ENCODE results near the gene SMAD1. TPM values are rescaled to one million over a fixed set of nuclear protein-coding genes. Genes with fewer than 3 reads are reported as not detected.

Gene SMAD1
- total and polyA plus RNA-seq, 8 donors, result 2.6 to 19.3 (median 14.0) TPM

GRCh38 chr4:145554691-145555090 is 73.0 kb downstream of the SMAD1 start:
- no peaks in the 10 kb centered on the region for H3K27me3 ChIP-seq
- H3K9me3 ChIP-seq, result no peaks in the 10 kb centered on the region
- intact Hi-C loops (cut with DNase I), result no loop called here
- no peak overlapping the region for H3K4me3 ChIP-seq
- no peak for TF ChIP-seq CTCF (IDR thresholded peaks at IDR 0.05)
- DNase-seq (no peak), FAIRE-seq (peak; percentile 41), ATAC-seq (no peak)
- 64 to 68% methylated on average over 1 of the region's 1 CpG for WGBS, 2 donors
- peaks cover 0 to 12% (median 8%) of the 10 kb centered on the region in 3 donors for H3K36me3 ChIP-seq
- peaks cover 9 to 19% (median 18%) of the 10 kb centered on the region in 3 donors for H3K4me1 ChIP-seq
- H3K27ac ChIP-seq, result no peak overlapping the region

GRCh38 chr4:145557720-145558119 is 76.1 kb downstream of the SMAD1 start:
- peak; percentile 23 for FAIRE-seq
- Histone ChIP-seq H3K27ac (no peak overlapping the region), H3K4me1 (peaks cover 0 to 5% (median 0%) of the 10 kb centered on the region in 3 donors), H3K9me3 (no peaks in the 10 kb centered on the region), H3K4me3 (no peak overlapping the region), H3K27me3 (no peaks in the 10 kb centered on the region), H3K36me3 (peaks cover 0 to 14% (median 12%) of the 10 kb centered on the region in 3 donors)
- DNase-seq, result peak; percentile 38 to 71 (median 51)
- peak; percentile 87 to 100 (median 98) for ATAC-seq
- TF ChIP-seq CTCF (IDR thresholded peaks at IDR 0.05), result peak; percentile 56 to 82 (median 76)
- intact Hi-C loops (cut with DNase I), result no loop called here
- 6 to 13% methylated on average over 3 of the region's 3 CpGs for WGBS, 2 donors

GRCh38 chr4:145563293-145563985 is 81.8 kb downstream of the SMAD1 start:
- 79 to 86% methylated on average over 7 of the region's 7 CpGs for WGBS, 2 donors
- no peak for ATAC-seq
- Histone ChIP-seq H3K4me1 (no peaks in the 10 kb centered on the region), H3K27me3 (no peaks in the 10 kb centered on the region), H3K36me3 (peaks cover 0 to 8% (median 0%) of the 10 kb centered on the region in 3 donors), H3K9me3 (no peaks in the 10 kb centered on the region), H3K27ac (no peak overlapping the region), H3K4me3 (no peak overlapping the region)
- FAIRE-seq, result no peak
- intact Hi-C loops (cut with DNase I), result no loop called here
- no peak for DNase-seq
- no peak for TF ChIP-seq CTCF (IDR thresholded peaks at IDR 0.05)

- 88 to 95% methylated on average over 2 of the region's 2 CpGs for WGBS, 2 donors
- TF ChIP-seq CTCF (IDR thresholded peaks at IDR 0.05), result no peak
- H3K9me3 ChIP-seq, result no peaks in the 10 kb centered on the region
- ATAC-seq (no peak), FAIRE-seq (no peak), DNase-seq (no peak)
- H3K4me3 ChIP-seq, result no peak overlapping the region
- H3K27me3 ChIP-seq, result no peaks in the 10 kb centered on the region
- intact Hi-C loops (cut with DNase I), result no loop called here
- no peak overlapping the region for H3K27ac ChIP-seq
- H3K4me1 ChIP-seq, result no peaks in the 10 kb centered on the region
- peaks cover 0 to 8% (median 0%) of the 10 kb centered on the region in 3 donors for H3K36me3 ChIP-seq
Observed at GRCh38 chr4:145564540-145564939, 82.9 kb downstream of the SMAD1 start.

GRCh38 chr4:145565328-145565727 is 83.7 kb downstream of the SMAD1 start:
- no peak for TF ChIP-seq CTCF (IDR thresholded peaks at IDR 0.05)
- Histone ChIP-seq H3K27ac (no peak overlapping the region), H3K9me3 (no peaks in the 10 kb centered on the region), H3K36me3 (no peaks in the 10 kb centered on the region), H3K4me1 (no peaks in the 10 kb centered on the region), H3K4me3 (no peak overlapping the region), H3K27me3 (no peaks in the 10 kb centered on the region)
- 47 to 52% methylated on average over 1 of the region's 1 CpG for WGBS, 2 donors
- no peak for FAIRE-seq
- no peak for DNase-seq
- intact Hi-C loops (cut with DNase I), result no loop called here
- no peak for ATAC-seq

All from pancreas (tissue), 10 donors.